A549 (cell line): ENCODE results near the gene PXDC1. TPM values are rescaled to one million over a fixed set of nuclear protein-coding genes. Genes with fewer than 3 reads are reported as not detected.

Experiments
- ATAC-seq, 2 experiments: fragments of 200-7000 bp in 1 of 2; fragments of >200 bp in 1 of 2; cut with Nextera tagmentation in 1 of 2; cut with Tn5 transposase in 1 of 2; 3 replicates each; pipeline versions ENCODE4 v1.8.0 to v1.9.1; 2018 to 2020; ENCODE audit warnings: mild to moderate bottlenecking in 1 of 2, moderate library complexity in 1 of 2
- CTCF ChIA-PET: fragments of 300-600 bp; sonication (Branson Sonifier 250); formaldehyde crosslinking; extraction: SDS; loops from one replicate; lab custom pipeline; 2021; ENCODE audit warnings: antibody characterized with exemption, inconsistent platforms; lab: Yijun Ruan, JAX
- POLR2A ChIA-PET: fragments of 350-600 bp; formaldehyde crosslinking; extraction: SDS; loops from one replicate; lab custom pipeline; 2021; ENCODE audit warnings: antibody characterized with exemption, inconsistent platforms; lab: Yijun Ruan, JAX
- DNase-seq, 2 experiments: peaks; one replicate each; pipeline versions ENCODE4 v3.0.0 to v3.0.0-alpha.2; 2011 to 2016; ENCODE audit warnings: low read depth in 1 of 2, low spot score in 1 of 2
- FAIRE-seq: peaks from 2 replicates; lab custom pipeline; 2011; peaks lifted over from hg19 to GRCh38; lab: Jason Lieb, UNC
- H3K27ac ChIP-seq, 2 experiments: fragments of >200 bp; sonication (Bioruptor Twin); formaldehyde crosslinking; 3 replicates each; pipeline ENCODE4 v1.5.1; 2016 to 2017
- H3K4me1 ChIP-seq: fragments of >200 bp; sonication (Bioruptor Twin); formaldehyde crosslinking; 3 replicates; pipeline ENCODE4 v1.6.1; 2016
- H3K4me2 ChIP-seq: fragments of >200 bp; sonication (Bioruptor Twin); formaldehyde crosslinking; 3 replicates; pipeline ENCODE4 v1.6.1; 2016
- H3K4me3 ChIP-seq: fragments of >200 bp; sonication (Bioruptor Twin); formaldehyde crosslinking; 3 replicates; pipeline ENCODE4 v1.5.1; 2016
- H3K9me3 ChIP-seq: fragments of >200 bp; sonication (Bioruptor Twin); formaldehyde crosslinking; 3 replicates; pipeline ENCODE4 v1.6.1; 2016
- CBX2 ChIP-seq: fragments of 200-600 bp; sonication (generic); IDR thresholded peaks from 2 replicates; pipeline ENCODE4 v1.6.1; 2016; ENCODE audit warnings: low read depth, mild to moderate bottlenecking, borderline replicate concordance
- CBX8 ChIP-seq: fragments of 200-600 bp; sonication (generic); IDR thresholded peaks from 2 replicates; pipeline ENCODE4 v1.6.1; 2016
- CHD4 ChIP-seq: fragments of 200-600 bp; sonication (generic); IDR thresholded peaks from 2 replicates; pipeline ENCODE4 v1.6.1; 2016; ENCODE audit warnings: antibody characterized with exemption, mild to moderate bottlenecking, borderline replicate concordance
- E2F6 ChIP-seq: IDR thresholded peaks from 2 replicates; pipeline ENCODE4 v1.6.1; 2012; ENCODE audit warnings: low read depth, borderline replicate concordance
- EP300 ChIP-seq, 2 experiments: fragments of >200 bp; sonication (Bioruptor Twin); formaldehyde crosslinking; IDR thresholded peaks; 2 replicates in 1 of 2; 3 replicates in 1 of 2; pipeline ENCODE4 v1.6.1; 2016 to 2017
- ESRRA ChIP-seq: fragments of 150-350 bp; IDR thresholded peaks from 2 replicates; pipeline ENCODE4 v1.6.1; 2014; ENCODE audit warnings: mild to moderate bottlenecking, low read length, borderline replicate concordance
- FOSL2 ChIP-seq, 2 experiments: fragments of 450-650 bp in 1 of 2; fragments of >200 bp in 1 of 2; sonication (Bioruptor Twin) in 1 of 2; formaldehyde crosslinking; IDR thresholded peaks; 2 replicates each; pipeline versions ENCODE4 v1.5.0 to v1.6.1; 2016 to 2020; ENCODE audit warnings: mild to moderate bottlenecking in 1 of 2, moderate library complexity in 1 of 2
- FOXS1 ChIP-seq: fragments of 250-450 bp; sonication (Bioruptor Pico); IDR thresholded peaks from 2 replicates; pipeline ENCODE4 v1.5.0; 2020; ENCODE audit warnings: mild to moderate bottlenecking, moderate library complexity
- HDAC2 ChIP-seq: fragments of 200-600 bp; sonication (generic); IDR thresholded peaks from 2 replicates; pipeline ENCODE4 v1.6.1; 2016
- HOXB5 ChIP-seq: fragments of 250-450 bp; sonication (Bioruptor Pico); IDR thresholded peaks from 2 replicates; pipeline ENCODE4 v1.5.0; 2020; ENCODE audit warnings: mild to moderate bottlenecking, moderate library complexity
- JUN ChIP-seq, 2 experiments: fragments of >200 bp; sonication (Bioruptor Twin); formaldehyde crosslinking; IDR thresholded peaks; 2 replicates in 1 of 2; 3 replicates in 1 of 2; pipeline ENCODE4 v1.6.1; 2016 to 2017
- NFE2L2 ChIP-seq: fragments of 150-350 bp; conservative IDR thresholded peaks from 2 replicates; pipeline ENCODE4 v1.6.1; 2014; ENCODE audit warnings: low read length
- NR3C1 ChIP-seq: fragments of >200 bp; sonication (Bioruptor Twin); formaldehyde crosslinking; IDR thresholded peaks from 3 replicates; pipeline ENCODE4 v1.6.1; 2017
- PHF8 ChIP-seq: fragments of 200-600 bp; sonication (generic); IDR thresholded peaks from 2 replicates; pipeline ENCODE4 v1.6.1; 2016; ENCODE audit warnings: low read depth, mild to moderate bottlenecking, antibody characterized with exemption, moderate library complexity, borderline replicate concordance
- RCOR1 ChIP-seq: fragments of 150-350 bp; IDR thresholded peaks from 2 replicates; pipeline ENCODE4 v1.6.1; 2014; ENCODE audit warnings: antibody characterized with exemption, low read length, low read depth
- SREBF2 ChIP-seq: fragments of 450-650 bp; IDR thresholded peaks from 2 replicates; pipeline ENCODE4 v1.6.1; 2014; ENCODE audit warnings: mild to moderate bottlenecking, moderate library complexity
- TFCP2L1 ChIP-seq: fragments of 250-450 bp; sonication (Bioruptor Pico); IDR thresholded peaks from 2 replicates; pipeline ENCODE4 v1.5.0; 2021; ENCODE audit warnings: mild to moderate bottlenecking
- TP53 ChIP-seq: fragments of 250-450 bp; sonication (Bioruptor Pico); IDR thresholded peaks from 2 replicates; pipeline ENCODE4 v1.5.0; 2021; ENCODE audit warnings: mild to moderate bottlenecking, moderate library complexity
- ZC3H11A ChIP-seq: fragments of 450-650 bp; IDR thresholded peaks from 2 replicates; pipeline ENCODE4 v1.6.1; 2014; ENCODE audit warnings: antibody characterized with exemption, mild to moderate bottlenecking
- ZSCAN20 ChIP-seq: fragments of 250-450 bp; sonication (Bioruptor Pico); IDR thresholded peaks from 2 replicates; pipeline ENCODE4 v1.8.0; 2022; ENCODE audit warnings: mild to moderate bottlenecking, moderate library complexity
- WGBS: methylation state at CpG from one replicate; pipeline ENCODE4 v1.1.6; 2017; ENCODE audit errors: missing lambda C conversion rate; 5-methylcytosine and 5-hydroxymethylcytosine counted together
- polyA plus RNA-seq, 4 experiments: library from polyadenylated mRNA; depleted of rRNA in 3 of 4; stranded (reverse); fragments of >200 nt; fragmentation: RNase III in 1 of 4; extraction: RNeasy Plus Mini Kit Qiagen cat#74134 plus additional on column Dnase treatment in 1 of 4; gene quantifications; 2 replicates in 3 of 4; 3 replicates in 1 of 4; pipeline ENCODE4 v1.2.3, GENCODE V29; 2011 to 2017
- TF ChIP-seq, protein P1 (sequence below): fragments of 250-450 bp; sonication (Bioruptor Pico); IDR thresholded peaks from 2 replicates; pipeline ENCODE4 v1.5.0; 2020; ENCODE audit warnings: low read depth, mild to moderate bottlenecking, moderate library complexity
- TF ChIP-seq, protein P2 (sequence below): fragments of >200 bp; sonication (Bioruptor Twin); formaldehyde crosslinking; IDR thresholded peaks from 2 replicates; pipeline ENCODE4 v1.6.1; 2016
- TF ChIP-seq, protein P3 (sequence below): fragments of 150-350 bp; IDR thresholded peaks from 2 replicates; pipeline ENCODE4 v1.6.1; 2014; ENCODE audit warnings: low read depth, mild to moderate bottlenecking, low read length

PXDC1 gene
- polyA plus RNA-seq, 2 of the 4 experiments (the other 2 are of a cell fraction), result 2.5 to 6.6 TPM

- DNase-seq (no peak), FAIRE-seq (no peak), ATAC-seq (no peak)
- no peak for TF ChIP-seq E2F6
- no peak for TF ChIP-seq ZSCAN20 (CRISPR knock-in tag)
- no peak for TF ChIP-seq NFE2L2
- TF ChIP-seq CBX8, result no peak
- no peak for TF ChIP-seq HOXB5
- no peak for TF ChIP-seq SREBF2
- no peak for TF ChIP-seq EP300 (IDR thresholded peaks at IDR 0.05)
- TF ChIP-seq CBX2, result no peak
- no peak for TF ChIP-seq HDAC2
- TF ChIP-seq FOXS1 (CRISPR knock-in tag), result no peak
- CTCF ChIA-PET, result interaction anchor here (1.0 to 8.7 kb wide), 6 partner anchors 13 to 246 kb away, joined by 3 to 96 read pairs (median 6); partner anchors contain the start of gene FAM50B
- Histone ChIP-seq H3K4me2 (no peak overlapping the region), H3K9me3 (no peaks in the 10 kb centered on the region), H3K27ac (no peak overlapping the region), H3K4me3 (no peak overlapping the region), H3K4me1 (peaks cover 43% of the 10 kb centered on the region)
- 98% methylated on average over 14 of the region's 20 CpGs for WGBS
- POLR2A ChIA-PET, result interaction anchor here (0.9 kb wide), 1 partner anchor 104 kb away, joined by 5 read pairs; the partner anchor contains the start of gene FAM50B
Measured at GRCh38 chr6:3744901-3745470, 6.5 kb downstream of the PXDC1 start.

- CTCF ChIA-PET, result interaction anchor here (1.1 to 8.7 kb wide), 13 partner anchors 12 to 465 kb away, joined by 3 to 96 read pairs (median 7); no protein-coding TSS in a partner anchor
- WGBS, result 85% methylated on average over 11 of the region's 19 CpGs
- H3K4me3 ChIP-seq, result no peak overlapping the region
- H3K27ac ChIP-seq, result peak overlapping the region in 1 of 2 experiments; percentile 28; a peak in 1 of 6 replicates
- DNase-seq (no peak), FAIRE-seq (no peak), ATAC-seq (no peak)
- no peaks in the 10 kb centered on the region for H3K9me3 ChIP-seq
- H3K4me1 ChIP-seq, result peaks cover 37% of the 10 kb centered on the region
- H3K4me2 ChIP-seq, result no peak overlapping the region
- POLR2A ChIA-PET, result interaction anchor here (0.9 kb wide), 1 partner anchor 104 kb away, joined by 5 read pairs; the partner anchor contains the start of gene FAM50B
- TF ChIP-seq CHD4 (no peak), RCOR1 (no peak), ESRRA (no peak), CBX2 (no peak), NR3C1 (no peak), TP53 (no peak), JUN (IDR thresholded peaks at IDR 0.05) (no peak), PHF8 (no peak), ZC3H11A (no peak), TFCP2L1 (no peak), FOXS1 (CRISPR knock-in tag) (no peak), FOSL2 (IDR thresholded peaks at IDR 0.05) (no peak), FOSL2 (CRISPR knock-in tag; IDR thresholded peaks at IDR 0.05) (no peak)
- TF ChIP-seq, protein P1, sequence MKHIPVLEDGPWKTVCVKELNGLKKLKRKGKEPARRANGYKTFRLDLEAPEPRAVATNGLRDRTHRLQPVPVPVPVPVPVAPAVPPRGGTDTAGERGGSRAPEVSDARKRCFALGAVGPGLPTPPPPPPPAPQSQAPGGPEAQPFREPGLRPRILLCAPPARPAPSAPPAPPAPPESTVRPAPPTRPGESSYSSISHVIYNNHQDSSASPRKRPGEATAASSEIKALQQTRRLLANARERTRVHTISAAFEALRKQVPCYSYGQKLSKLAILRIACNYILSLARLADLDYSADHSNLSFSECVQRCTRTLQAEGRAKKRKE, result no peak
- TF ChIP-seq, protein P2, sequence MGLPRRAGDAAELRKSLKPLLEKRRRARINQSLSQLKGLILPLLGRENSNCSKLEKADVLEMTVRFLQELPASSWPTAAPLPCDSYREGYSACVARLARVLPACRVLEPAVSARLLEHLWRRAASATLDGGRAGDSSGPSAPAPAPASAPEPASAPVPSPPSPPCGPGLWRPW, result no peak
- TF ChIP-seq, protein P3, sequence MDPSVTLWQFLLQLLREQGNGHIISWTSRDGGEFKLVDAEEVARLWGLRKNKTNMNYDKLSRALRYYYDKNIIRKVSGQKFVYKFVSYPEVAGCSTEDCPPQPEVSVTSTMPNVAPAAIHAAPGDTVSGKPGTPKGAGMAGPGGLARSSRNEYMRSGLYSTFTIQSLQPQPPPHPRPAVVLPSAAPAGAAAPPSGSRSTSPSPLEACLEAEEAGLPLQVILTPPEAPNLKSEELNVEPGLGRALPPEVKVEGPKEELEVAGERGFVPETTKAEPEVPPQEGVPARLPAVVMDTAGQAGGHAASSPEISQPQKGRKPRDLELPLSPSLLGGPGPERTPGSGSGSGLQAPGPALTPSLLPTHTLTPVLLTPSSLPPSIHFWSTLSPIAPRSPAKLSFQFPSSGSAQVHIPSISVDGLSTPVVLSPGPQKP, result no peak
Measured at GRCh38 chr6:3744211-3744900, 7.2 kb downstream of the PXDC1 start.
